ENCODE results near the gene MED14. TPM values are rescaled to one million over a fixed set of nuclear protein-coding genes. Genes with fewer than 3 reads are reported as not detected.

The MED14 gene
- total and polyA plus RNA-seq, 2 of the 8 experiments (the other 6 are each of a cell fraction or from before 2014, with no cell fraction given) = 79.7 to 117 TPM

DNA sequence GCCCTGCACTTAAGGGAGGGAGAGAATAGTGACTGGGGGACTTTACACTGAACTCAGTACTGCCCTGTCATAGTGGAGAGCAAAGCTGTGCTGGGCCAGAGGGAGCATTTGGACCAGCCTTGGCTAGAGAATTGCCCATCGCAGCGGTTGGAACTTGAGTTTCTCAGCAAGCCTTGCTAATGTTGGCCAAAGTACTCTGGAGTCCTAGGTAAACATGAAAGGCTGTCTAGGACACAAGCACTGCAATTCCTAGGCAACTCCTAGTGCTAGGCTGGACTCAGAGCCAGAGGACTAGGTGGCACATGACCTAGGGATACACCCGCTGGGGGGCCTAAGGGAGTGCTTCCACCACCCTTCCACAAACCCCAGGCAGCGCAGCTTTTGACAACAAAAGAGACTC, 15.0 kb downstream of the MED14 start:
- ChIA-PET CTCF (ENCODE audit: partially characterized antibody) (interaction anchor here (0.6 kb wide), 1 partner anchor 570 kb away, joined by 3 read pairs; no protein-coding TSS in a partner anchor), POLR2A (ENCODE audit: partially characterized antibody) (no interaction called here)
- no peak overlapping the region for H3K4me3 ChIP-seq (ENCODE audit: extremely low read depth in 1 of 4, insufficient read depth in 2 of 4, low read depth in 3 of 4, low read length in 4 of 4)
- H4K5ac ChIP-seq (ENCODE audit: insufficient read length, low read depth, low read length) = no peak overlapping the region
- DNase-seq (ENCODE audit: low read depth in 1 of 2, low spot score in 2 of 2) (no peak), FAIRE-seq (peak; percentile 66)
- no peak overlapping the region for H3K4me2 ChIP-seq (ENCODE audit: insufficient read depth in 1 of 2, low read depth in 2 of 2, low read length in 2 of 2)
- no peak overlapping the region for H3K14ac ChIP-seq (ENCODE audit: insufficient read length)
- H2BK5ac ChIP-seq (ENCODE audit: low read depth, low read length) = no peak overlapping the region
- no peak overlapping the region for H2BK120ac ChIP-seq (replicated peaks; ENCODE audit: low read depth, low read length)
- H3K56ac ChIP-seq (replicated peaks; ENCODE audit: insufficient read length, low read depth, low read length) = no peak overlapping the region
- no peak overlapping the region for H3K18ac ChIP-seq (ENCODE audit: extremely low read depth, low read length)
- H3K79me1 ChIP-seq (ENCODE audit: low read depth, low read length) = no peaks in the 10 kb centered on the region
- no peak overlapping the region for H2AK5ac ChIP-seq (ENCODE audit: low read depth, low read length)
- peaks cover 3 to 5% of the 10 kb centered on the region in 2 experiments for H4K20me1 ChIP-seq (replicated peaks in 1 of 2; ENCODE audit: control insufficient read depth in 1 of 2, insufficient read depth in 2 of 2, low read length in 2 of 2)
- H3K4me1 ChIP-seq (replicated peaks in 1 of 4; ENCODE audit: control insufficient read depth in 3 of 4, insufficient read depth in 4 of 4, low read length in 3 of 4) = no peaks in the 10 kb centered on the region
- 98% methylated on average over 4 of the region's 4 CpGs; no CpG with 5 or more reads in 1 of the 2 experiments for WGBS, 2 experiments (ENCODE audit: extremely low coverage in 1 of 2, insufficient coverage in 1 of 2, insufficient read length in 1 of 2, insufficient replicate concordance in 2 of 2, low coverage in 1 of 2, low lambda C conversion rate in 2 of 2, missing lambda C conversion rate in 1 of 2)
- no peaks in the 10 kb centered on the region for H3K9me3 ChIP-seq (ENCODE audit: insufficient read depth in 2 of 2, low read depth in 1 of 2, low read length in 1 of 2)
- H2BK20ac ChIP-seq (ENCODE audit: low read length) = no peak overlapping the region
- no peak overlapping the region for H2BK15ac ChIP-seq (ENCODE audit: low read length)
- H3K4ac ChIP-seq (replicated peaks; ENCODE audit: insufficient read length, low read depth, low read length) = no peak overlapping the region
- no peak overlapping the region for H3K27ac ChIP-seq (ENCODE audit: low read depth, low read length)
- no peak overlapping the region for H2AFZ ChIP-seq (ENCODE audit: low read length)
- H4K8ac ChIP-seq (ENCODE audit: extremely low read depth, insufficient read depth, low read length) = no peak overlapping the region
- H2BK12ac ChIP-seq (ENCODE audit: low read depth, low read length) = no peak overlapping the region
- peaks cover 0 to 44% (median 8%) of the 10 kb centered on the region in 4 experiments; a peak in 3 of 8 replicates for H3K36me3 ChIP-seq (ENCODE audit: control insufficient read depth in 2 of 4, insufficient read depth in 4 of 4, low read length in 3 of 4)
- H3K23me2 ChIP-seq (ENCODE audit: low read depth, low read length) = no peaks in the 10 kb centered on the region
- H3K79me2 ChIP-seq (ENCODE audit: control insufficient read depth in 1 of 2, insufficient read depth in 2 of 2, low read length in 2 of 2) = peaks cover 5 to 95% of the 10 kb centered on the region in 2 experiments; a peak in 3 of 4 replicates
- H3K9ac ChIP-seq (replicated peaks in 1 of 4; ENCODE audit: extremely low read depth in 1 of 4, low read depth in 3 of 4, low read length in 3 of 4) = no peak overlapping the region
- H4K91ac ChIP-seq (replicated peaks; ENCODE audit: insufficient read length, low read length) = no peak overlapping the region
- no peaks in the 10 kb centered on the region for H3K27me3 ChIP-seq (replicated peaks in 1 of 4; ENCODE audit: control insufficient read depth in 3 of 4, extremely low read depth in 1 of 4, insufficient read depth in 3 of 4, low read length in 3 of 4)
- H3K23ac ChIP-seq (ENCODE audit: insufficient read length) = no peak overlapping the region
- no peak for TF ChIP-seq BACH1 (IDR thresholded peaks at IDR 0.05; ENCODE audit: low read length)
- no peak for TF ChIP-seq RFX5 (IDR thresholded peaks at IDR 0.05; ENCODE audit: borderline replicate concordance, low read depth, low read length)
- no peak for TF ChIP-seq ATF2 (IDR thresholded peaks at IDR 0.05; ENCODE audit: low read length)
- TF ChIP-seq POU5F1 (IDR thresholded peaks at IDR 0.05; ENCODE audit: low read depth, low read length) = no peak
- no peak for TF ChIP-seq SIRT6 (IDR thresholded peaks at IDR 0.05; ENCODE audit: low read length)
- no peak for TF ChIP-seq E2F6 (IDR thresholded peaks at IDR 0.05)
- TF ChIP-seq RXRA (IDR thresholded peaks at IDR 0.05; ENCODE audit: insufficient read depth, low read depth, low read length) = no peak
- TF ChIP-seq BRCA1 (IDR thresholded peaks at IDR 0.05; ENCODE audit: low read depth, low read length) = no peak
- no peak for TF ChIP-seq CEBPB (IDR thresholded peaks at IDR 0.05; ENCODE audit: low read depth, low read length)
- no peak for TF ChIP-seq POLR2AphosphoS5 (IDR thresholded peaks at IDR 0.05; ENCODE audit: low read depth, low read length)
- no peak for TF ChIP-seq NANOG (IDR thresholded peaks at IDR 0.05; ENCODE audit: insufficient read depth, low read depth, low read length, poor library complexity, severe bottlenecking)
- no peak for TF ChIP-seq CHD2 (IDR thresholded peaks at IDR 0.05; ENCODE audit: low read length)
- TF ChIP-seq TEAD4 (IDR thresholded peaks at IDR 0.05; ENCODE audit: low read depth, low read length) = no peak
- TF ChIP-seq SP2 (IDR thresholded peaks at IDR 0.05; ENCODE audit: low read length) = no peak
